Measurements from ENCODE around the gene PGA4. TPM values are rescaled to one million over a fixed set of nuclear protein-coding genes. Genes with fewer than 3 reads are reported as not detected.

The PGA4 gene
- total RNA-seq (2022; extraction: Qiagen RNA extraction; ENCODE audit: low read depth), result not detected in 5 replicates

DNA sequence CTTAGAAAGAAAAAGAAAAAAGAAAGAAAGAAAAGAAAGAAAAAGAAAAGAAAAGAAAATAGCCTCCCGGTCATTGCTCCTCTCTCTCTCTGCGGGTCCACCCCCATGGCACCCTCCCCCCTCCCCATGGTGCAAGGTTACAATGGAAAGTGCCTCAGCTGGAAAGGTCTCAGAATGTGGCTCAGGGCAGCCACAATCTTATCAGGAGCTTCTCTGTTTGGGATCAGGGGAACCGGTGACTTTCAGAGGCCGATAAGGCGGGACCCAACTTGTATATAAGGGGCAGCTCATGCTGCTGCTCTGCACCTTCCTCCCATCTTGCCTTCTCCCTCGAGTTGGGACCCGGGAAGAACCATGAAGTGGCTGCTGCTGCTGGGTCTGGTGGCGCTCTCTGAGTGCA lies at the start of gene PGA4:
Gene PGA4, plus strand, starts transcription at position 301 of the 400 bp plus-strand sequence. Its CDS starts 54 bp downstream, at position 355.

GRCh38 chr11:61202950-61203746 lies 19.0 kb upstream of the PGA4 start, which contains the start of gene PGA3:
TSS of gene PGA3 (plus strand) at chr11:61203515. CDS start at chr11:61203565, 50 bp downstream.

GRCh38 chr11:61240875-61241274 lies 18.7 kb downstream of the PGA4 start, which contains the start of gene PGA5:
TSS of gene PGA5 (plus strand) at chr11:61241175. CDS start at chr11:61241227, 52 bp downstream.

Other genes with a start within 250 kb of the PGA4 start
- gene CD5, start 119.9 kb upstream of the PGA4 start, total RNA-seq (2022; extraction: Qiagen RNA extraction; ENCODE audit: low read depth), result not detected in 5 replicates
- 15.9 to 18.7 TPM (median 18.2 TPM) in 5 replicates for gene VPS37C, start 60.9 kb upstream of the PGA4 start, total RNA-seq (2022; extraction: Qiagen RNA extraction; ENCODE audit: low read depth)
- not detected in 5 replicates for gene PGA3, start 18.8 kb upstream of the PGA4 start, total RNA-seq (2022; extraction: Qiagen RNA extraction; ENCODE audit: low read depth)
- gene PGA5, start 18.8 kb downstream of the PGA4 start, total RNA-seq (2022; extraction: Qiagen RNA extraction; ENCODE audit: low read depth), result not detected in 5 replicates
- 0.55 to 0.91 TPM (median 0.64 TPM) in 5 replicates for gene VWCE, start 73.0 kb downstream of the PGA4 start, total RNA-seq (2022; extraction: Qiagen RNA extraction; ENCODE audit: low read depth)
- gene DDB1, start 110.8 kb downstream of the PGA4 start, total RNA-seq (2022; extraction: Qiagen RNA extraction; ENCODE audit: low read depth), result 164 to 177 TPM (median 170 TPM) in 5 replicates
- 42.7 to 75.6 TPM (median 69.4 TPM) in 5 replicates for gene TKFC, start 110.9 kb downstream of the PGA4 start, total RNA-seq (2022; extraction: Qiagen RNA extraction; ENCODE audit: low read depth)
- gene CYB561A3, start 139.5 kb downstream of the PGA4 start, total RNA-seq (2022; extraction: Qiagen RNA extraction; ENCODE audit: low read depth), result 36.8 to 47.2 TPM (median 44.5 TPM) in 5 replicates
- gene TMEM138, start 140.0 kb downstream of the PGA4 start, total RNA-seq (2022; extraction: Qiagen RNA extraction; ENCODE audit: low read depth), result 94.4 to 122 TPM (median 113 TPM) in 5 replicates
- 16.0 to 19.4 TPM (median 17.9 TPM) in 5 replicates for gene TMEM216, start 170.2 kb downstream of the PGA4 start, total RNA-seq (2022; extraction: Qiagen RNA extraction; ENCODE audit: low read depth)
- 70.5 to 77.6 TPM (median 70.8 TPM) in 5 replicates for gene CPSF7, start 207.6 kb downstream of the PGA4 start, total RNA-seq (2022; extraction: Qiagen RNA extraction; ENCODE audit: low read depth)
- gene SDHAF2, start 207.8 kb downstream of the PGA4 start, total RNA-seq (2022; extraction: Qiagen RNA extraction; ENCODE audit: low read depth), result 32.1 to 50.3 TPM (median 46.1 TPM) in 5 replicates

Measured in A549 treated with CpdA at 1 μM for 4 hours (cell line).